ENCODE measurements around the gene WFDC10A. TPM values are rescaled to one million over a fixed set of nuclear protein-coding genes. Genes with fewer than 3 reads are reported as not detected.
A peak's percentile ranks its signal among the peaks of the same experiment; 100 is the strongest.
"Not testable (repeated sequence)": the region's sequence is repeated elsewhere in the genome, so short reads cannot be mapped to it uniquely, and the experiment has no call there.

The WFDC10A gene
- not detected in 2 replicates for total RNA-seq

DNA sequence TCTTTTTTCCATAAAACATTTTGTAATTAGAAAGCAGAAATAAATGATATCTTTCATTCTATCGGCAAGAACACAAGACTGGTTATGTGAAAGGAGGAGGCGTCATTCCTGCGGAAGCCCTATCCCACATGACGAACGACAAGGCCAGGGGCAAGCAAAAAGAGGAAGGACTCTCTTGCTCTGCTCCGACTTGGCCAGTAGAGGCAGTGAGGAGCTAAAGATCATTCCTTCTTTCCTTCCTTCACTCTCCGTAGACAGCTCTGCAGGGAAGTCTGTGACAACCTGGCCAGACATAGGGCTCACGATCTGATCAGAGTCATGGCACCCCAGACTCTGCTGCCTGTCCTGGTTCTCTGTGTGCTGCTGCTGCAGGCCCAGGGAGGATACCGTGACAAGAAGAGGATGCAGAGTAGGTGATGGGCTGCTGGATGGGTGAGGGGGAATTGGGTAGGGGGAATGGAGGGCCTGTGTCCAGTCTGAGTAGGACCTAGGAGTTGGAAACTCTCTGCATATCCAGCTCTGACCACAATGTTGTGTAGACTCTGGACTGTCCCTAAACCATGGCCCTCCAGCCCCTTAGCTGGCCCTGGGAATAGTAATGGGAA is at the start of gene WFDC10A:
WFDC10A (plus strand) TSS at position 244 of the 605 bp plus-strand sequence; CDS start at position 319, 75 bp downstream.
- DNase-seq (ENCODE audit: low read depth in 2 of 2) = peak in 1 of 2 donors; percentile 29

DNA sequence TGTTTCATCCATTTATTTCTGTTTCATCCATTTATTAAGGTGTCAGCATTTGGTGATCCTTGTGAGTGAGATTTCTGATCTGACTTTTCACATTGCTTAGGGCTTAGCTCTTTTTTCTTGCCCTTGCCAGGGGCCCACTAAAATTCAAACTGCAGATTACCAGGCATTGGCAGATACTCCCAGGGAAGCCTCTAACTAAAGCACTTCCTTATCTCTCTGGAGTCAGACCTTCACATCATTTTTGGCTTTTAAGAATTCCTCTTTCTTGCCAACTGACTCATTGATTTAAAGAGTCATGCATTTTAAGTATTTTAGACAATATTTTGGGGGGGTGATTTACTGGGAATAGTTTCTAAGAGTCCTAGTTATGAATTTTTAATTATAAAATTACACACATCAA is 47.8 kb upstream of the WFDC10A start:
- DNase-seq (ENCODE audit: low read depth in 2 of 2) = no peak

DNA sequence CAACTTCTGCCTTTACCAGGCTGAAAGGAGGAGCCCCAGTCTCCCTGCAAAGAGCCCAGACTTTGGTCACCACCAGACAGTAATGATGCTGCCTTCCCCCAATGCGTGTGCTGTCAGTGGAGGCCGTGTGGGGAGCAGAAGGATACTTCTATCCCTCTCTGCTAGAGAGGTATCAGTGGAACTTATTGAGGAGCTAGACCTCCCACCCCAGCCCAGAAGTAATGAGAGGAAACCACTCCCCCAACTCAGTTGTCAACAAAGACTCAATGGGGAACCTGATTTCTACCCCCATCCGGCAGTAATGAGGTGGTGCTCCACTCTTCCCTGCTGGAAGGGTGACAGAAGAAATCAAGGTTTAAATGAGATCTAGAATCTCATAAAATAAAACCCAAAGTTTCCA is 46.0 kb upstream of the WFDC10A start:
- DNase-seq (ENCODE audit: low read depth in 2 of 2) = no peak

DNA sequence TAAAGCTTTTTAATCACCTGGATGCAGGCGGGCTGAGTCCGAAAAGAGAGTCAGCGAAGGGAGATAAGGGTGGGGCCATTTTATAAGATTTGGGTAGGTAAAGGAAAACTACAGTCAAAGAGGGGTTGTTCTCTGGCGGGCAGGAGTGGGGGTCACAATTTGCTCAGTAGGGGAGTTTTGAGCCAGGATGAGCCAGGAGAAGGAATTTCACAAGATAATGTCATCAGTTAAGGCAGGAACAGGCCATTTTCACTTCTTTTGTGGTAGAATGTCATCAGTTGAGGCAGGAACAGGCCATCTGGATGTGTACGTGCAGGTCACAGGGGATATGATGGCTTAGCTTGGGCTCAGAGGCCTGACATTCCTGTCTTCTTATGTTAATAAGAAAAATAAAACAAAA is 45.2 kb upstream of the WFDC10A start:
- DNase-seq (ENCODE audit: low read depth in 2 of 2) = not testable (repeated sequence)

DNA sequence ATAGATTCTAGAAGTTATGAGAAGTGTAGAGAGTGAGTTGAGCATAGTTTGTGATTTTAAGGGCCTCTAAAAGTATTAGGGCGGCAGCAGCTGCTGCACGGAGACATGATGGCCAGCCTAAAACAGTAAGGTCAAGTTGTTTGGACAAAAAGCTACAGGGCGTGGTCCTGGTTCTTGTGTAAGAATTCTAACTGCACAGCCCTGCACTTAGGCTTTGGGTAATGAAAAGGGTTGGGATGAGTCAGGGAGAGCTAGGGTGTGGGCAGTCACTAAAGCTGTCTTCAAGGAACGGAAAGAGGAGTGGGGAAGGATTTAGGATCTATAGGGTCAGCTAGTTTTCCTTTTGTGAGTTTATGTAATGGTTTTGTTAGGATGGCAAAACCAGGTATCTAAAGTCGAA is 43.6 kb upstream of the WFDC10A start:
- not testable (repeated sequence) for DNase-seq (ENCODE audit: low read depth in 2 of 2)

DNA sequence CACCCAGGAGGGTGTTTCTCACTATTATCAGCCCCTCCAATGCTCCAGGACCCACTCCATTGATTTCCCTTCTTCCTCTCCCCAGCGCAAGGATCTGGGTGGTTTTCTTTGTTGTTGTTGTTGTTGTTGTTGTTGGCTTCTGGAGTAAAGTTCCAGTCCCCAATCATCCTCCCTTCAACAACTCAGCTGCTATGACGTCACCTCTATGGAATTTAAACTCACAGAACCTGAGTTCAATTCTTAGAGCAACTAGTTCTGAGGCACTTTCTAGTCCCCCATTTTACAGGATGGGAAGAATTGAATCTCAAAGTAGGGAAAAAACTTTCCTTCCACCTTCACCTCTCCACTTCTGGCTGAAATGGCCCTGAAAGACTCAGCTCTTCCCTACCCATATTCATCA is 40.7 kb upstream of the WFDC10A start:
- DNase-seq (ENCODE audit: low read depth in 2 of 2) = no peak

DNA sequence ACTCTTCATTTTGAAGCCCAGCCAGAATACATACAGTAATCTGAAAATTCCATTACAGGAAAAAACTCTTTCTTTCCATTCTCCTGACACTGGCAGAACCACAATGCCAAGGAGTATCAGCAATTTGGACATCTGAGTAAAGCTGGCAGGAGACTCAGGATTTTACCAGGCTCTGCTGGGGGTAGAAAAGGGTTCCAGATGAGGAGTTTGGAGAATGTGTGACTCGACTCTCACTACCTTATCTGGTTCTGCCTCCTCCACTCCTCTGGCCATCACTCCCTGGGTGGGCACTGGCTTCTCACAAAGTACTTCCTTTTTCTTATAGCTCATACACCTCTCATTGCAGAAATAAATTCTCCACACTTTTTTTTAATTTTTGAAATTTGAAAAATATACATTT is 39.8 kb upstream of the WFDC10A start:
- DNase-seq (ENCODE audit: low read depth in 2 of 2) = no peak

DNA sequence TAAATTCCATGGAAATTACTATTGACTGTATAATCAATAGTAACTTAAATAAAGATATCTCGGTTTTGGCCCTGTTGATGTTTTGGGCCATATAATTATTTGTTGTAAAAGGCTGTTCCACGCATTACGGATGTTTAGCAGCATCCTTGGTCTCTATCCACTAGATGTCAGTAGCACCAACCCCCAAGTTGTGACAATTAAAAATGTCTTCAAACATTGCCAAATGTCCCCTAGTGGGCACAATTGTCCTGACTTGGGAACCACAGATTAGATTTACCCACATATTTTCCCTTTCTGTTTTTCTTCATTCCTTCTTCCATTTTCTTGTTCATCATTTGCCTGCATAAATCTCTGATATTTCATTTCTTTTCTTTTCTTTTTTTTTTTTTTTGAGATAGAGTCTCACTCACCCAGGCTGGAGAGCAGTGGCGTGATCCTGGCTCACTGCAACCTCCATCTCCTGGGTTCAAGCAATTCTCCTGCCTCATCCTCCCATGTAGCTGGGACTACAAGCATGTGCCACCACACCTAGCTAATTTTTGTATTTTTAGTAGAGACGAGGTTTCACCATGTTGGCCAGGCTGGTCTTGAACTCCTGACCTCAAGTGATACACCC is 36.9 kb upstream of the WFDC10A start:
- peak; percentile 24 to 37 for DNase-seq (ENCODE audit: low read depth in 2 of 2)

DNA sequence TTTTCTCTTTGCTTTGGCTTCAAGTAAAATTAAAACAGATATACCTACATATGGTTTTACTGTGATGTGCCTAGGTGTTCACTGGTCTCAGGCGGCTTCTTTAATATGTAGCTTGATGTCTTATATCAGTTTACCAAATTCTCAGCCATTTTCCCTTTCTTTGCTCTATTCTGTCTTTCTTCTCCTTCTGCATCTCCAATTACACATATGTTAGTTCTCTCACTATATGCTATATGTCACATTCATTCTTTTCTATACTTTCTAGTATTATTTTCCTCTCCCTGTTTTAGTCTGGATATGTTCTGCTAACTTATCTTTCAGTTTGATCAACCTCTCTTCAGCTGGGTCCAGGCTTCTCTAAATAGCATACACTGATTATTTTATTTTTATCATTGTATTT is 36.0 kb upstream of the WFDC10A start:
- DNase-seq (ENCODE audit: low read depth in 2 of 2) = no peak

DNA sequence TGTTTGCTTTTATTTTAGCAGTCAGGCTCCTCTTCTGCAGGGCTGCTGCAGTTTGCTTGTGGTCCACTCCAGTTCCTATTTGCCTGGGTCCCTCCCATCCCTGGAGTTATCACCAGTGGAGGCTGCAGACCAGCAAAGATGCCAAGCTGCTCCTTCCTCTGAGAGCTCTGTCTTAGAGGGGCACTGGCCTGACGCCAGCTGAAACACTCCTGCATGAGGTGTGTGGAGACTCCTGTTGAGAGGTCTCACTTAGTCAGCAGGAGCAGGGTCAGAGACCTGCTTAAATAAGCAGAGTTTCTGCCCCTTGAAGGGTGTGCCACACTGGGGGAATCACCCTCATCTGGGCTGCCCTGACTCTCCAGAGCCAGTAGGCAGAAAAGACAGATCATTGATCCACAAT is 34.3 kb upstream of the WFDC10A start:
- DNase-seq (ENCODE audit: low read depth in 2 of 2) = no peak

DNA sequence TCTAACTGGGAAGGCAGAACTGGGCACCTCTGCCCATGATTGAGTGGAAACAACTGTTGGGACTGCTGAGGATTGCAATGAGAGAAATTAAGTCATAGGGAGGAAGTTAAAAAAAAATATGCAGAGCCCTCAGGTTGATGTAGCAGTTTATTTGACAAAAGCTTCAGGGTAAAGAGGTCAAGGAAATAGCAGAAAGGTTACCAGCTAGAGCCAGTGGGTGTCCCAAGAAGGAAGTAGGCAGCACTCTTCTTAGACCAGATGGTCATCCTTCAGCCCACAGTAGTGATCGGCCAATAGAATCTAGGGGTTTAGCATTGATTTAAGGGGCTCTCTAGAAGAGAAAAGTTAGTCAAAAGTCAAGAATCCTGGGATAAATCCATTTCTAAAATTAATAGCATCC is 21.7 kb upstream of the WFDC10A start:
- no peak for DNase-seq (ENCODE audit: low read depth in 2 of 2)

DNA sequence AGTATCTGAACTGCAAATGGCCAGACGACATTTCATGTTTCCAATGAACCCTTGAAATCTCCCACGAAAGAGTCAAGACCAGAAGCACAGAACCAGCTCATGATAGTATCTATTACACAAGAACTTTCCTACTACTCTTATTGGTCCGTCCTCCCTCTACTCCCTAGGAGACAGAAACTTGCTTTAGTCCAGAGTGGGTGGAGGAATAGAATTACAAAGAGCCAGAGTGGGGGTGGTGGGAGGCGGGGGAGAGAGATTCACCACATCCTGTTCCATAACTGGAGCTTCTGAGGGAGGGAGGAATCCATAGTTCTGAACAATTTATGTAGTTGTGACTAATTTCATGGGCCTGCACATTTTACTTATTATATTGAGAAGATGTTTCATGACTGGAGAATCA is 18.5 kb upstream of the WFDC10A start:
- no peak for DNase-seq (ENCODE audit: low read depth in 2 of 2)

DNA sequence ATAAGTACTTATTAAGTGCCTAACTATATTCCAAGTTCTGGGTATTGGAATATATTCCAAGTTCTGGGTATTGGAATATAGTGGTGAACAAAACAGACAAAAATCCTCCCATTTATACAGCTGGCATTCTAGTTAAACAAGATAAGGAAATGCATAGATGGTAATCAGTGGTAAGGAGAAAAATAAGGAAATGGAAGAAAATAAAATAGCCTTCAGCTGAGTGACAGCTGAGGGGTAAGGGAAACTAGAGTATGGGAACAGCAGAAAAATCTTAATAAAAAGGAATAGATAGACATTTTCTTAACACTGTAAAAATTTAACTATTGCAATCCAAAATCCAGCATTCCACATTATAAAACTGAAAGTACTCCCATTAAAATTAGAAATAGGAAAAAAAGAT is 17.2 kb upstream of the WFDC10A start:
- DNase-seq (ENCODE audit: low read depth in 2 of 2) = no peak

DNA sequence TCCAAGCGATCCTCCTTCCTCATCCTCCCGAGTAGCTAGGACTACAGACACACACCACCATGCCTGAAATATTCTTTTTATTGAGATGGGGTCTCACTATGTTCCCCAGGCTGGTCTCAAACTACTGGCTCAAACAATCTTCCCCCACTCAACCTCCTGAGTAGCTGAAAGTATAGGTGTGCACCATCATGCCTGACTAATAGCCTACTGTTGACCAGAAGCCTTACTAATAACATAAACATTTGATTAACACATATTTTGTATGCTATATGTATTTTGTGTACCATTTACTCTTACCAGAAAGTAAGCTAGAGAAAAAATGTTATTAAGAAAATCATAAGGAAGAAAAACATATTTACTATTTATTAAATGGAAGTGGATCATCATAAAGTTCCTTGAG is 11.9 kb upstream of the WFDC10A start:
- no peak for DNase-seq (ENCODE audit: low read depth in 2 of 2)

DNA sequence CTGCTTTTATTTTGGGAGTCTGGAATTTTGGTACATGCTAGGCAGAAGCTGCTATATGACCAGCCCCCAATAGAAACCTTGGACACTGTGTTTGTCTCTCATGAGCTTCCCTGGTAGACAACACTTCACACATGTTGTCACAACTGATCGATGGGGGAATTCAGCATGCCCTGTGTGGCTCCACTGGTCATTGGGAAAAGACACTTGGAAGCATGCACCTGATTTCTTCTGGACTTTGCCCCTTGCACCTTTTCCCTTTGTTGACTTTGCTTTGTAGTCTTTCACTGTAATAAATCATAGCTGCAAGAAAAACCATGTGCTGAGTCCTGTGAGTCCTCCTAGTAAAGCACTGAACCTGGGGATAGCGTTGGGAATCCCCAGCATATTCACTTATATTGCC is 7.9 kb upstream of the WFDC10A start:
- no peak for DNase-seq (ENCODE audit: low read depth in 2 of 2)

DNA sequence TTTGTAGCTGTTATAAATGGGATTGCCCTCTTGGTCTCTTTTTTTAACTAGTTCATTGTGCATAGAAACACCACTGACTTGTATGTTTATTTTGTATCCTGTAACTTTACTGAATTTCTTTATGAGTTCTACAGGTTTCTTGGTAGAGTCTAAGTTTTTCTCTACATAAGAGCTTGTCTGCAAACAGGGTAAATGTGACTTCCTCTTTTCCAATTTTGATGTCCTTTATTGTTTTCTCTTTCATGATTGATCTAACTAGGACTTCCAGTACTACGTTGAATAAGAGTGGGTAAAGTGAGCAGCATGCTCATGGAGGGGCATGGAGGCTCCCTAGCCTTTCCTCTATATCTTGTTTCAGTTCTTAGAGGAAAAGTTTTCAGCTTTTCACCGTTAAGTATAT is 3.0 kb upstream of the WFDC10A start:
- DNase-seq (ENCODE audit: low read depth in 2 of 2) = no peak

DNA sequence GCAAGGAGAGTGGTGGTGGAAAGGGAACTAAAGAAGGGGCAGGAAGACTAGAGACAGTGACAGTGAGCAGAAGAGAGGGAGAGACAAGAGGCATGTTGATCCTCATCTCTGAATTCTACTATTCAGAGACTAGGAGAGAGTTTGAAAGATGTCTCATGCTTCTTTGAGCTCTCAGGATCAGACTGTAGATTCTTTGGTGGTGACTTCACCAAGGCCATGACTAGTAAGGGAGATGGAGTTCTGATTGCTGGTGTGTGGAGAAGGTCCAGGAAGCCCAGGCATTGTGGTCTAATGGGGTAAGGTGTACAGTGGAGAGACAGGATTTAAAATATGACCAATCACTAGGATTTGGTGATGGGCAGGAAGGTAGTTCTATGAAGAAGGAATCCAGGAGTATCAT is 832 bp downstream of the WFDC10A start:
- DNase-seq (ENCODE audit: low read depth in 2 of 2) = no peak

DNA sequence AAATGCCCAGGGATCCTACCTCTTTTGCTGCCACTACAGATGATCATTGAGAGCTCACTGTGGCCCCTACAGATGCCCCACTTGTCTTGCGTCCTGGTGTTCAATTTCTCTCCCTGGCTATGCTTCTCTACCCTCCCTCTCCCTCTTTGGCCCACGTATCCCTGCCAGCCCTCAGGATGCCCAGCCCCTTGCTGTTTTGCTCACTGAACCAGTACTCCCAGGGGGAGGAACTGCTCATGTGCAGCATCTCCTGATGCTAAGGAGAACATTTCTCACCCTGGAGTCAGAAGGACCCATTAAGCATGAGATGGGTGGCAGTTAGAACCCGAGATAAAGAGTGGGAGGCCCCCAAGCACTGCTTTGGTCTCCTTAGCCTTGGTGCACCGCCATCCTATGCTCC is 1.6 kb downstream of the WFDC10A start, which contains the start of gene WFDC9:
WFDC9 (minus strand) TSS at position 101 of the 400 bp plus-strand sequence. CDS start 21,103 bp downstream, outside the sequence.
- no peak for DNase-seq (ENCODE audit: low read depth in 2 of 2)

DNA sequence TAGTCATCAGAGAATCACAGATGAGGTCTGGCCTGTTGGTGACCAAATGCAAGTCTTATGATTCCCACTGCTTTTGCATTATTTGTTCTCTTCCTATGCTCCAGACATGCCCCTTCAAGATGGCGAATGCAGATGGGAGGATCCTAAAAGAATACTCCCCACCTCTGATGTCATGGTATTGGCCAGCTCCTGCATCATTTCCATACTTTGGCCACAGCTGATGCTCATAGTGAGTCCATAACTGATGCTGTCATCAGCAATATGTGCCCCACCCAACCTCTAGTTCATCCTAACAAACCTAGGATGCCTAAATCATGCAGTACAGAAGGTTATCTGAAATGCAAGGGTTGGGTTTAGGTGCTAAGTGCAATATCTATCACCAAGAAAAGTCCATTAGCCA is 7.0 kb downstream of the WFDC10A start:
- no peak for DNase-seq (ENCODE audit: low read depth in 2 of 2)

DNA sequence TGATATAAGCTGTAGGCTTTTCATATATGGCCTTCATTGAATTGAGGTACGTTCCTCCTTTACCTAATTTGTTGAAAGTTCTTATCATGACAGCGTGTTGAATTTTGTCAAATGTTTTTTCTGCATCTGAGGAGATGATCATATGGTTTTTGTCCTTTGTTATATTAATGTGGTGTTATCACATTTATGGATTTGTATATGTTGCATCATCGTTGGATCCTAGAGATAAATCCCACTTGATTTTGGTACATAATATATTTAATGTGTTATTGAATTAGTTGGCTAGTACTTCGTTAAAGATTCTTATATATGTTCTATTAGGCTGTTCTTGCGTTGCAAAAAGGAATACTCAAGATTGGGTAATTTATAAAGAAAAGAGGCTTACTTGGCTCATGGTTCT is 10.1 kb downstream of the WFDC10A start:
- no peak for DNase-seq (ENCODE audit: low read depth in 2 of 2)

DNA sequence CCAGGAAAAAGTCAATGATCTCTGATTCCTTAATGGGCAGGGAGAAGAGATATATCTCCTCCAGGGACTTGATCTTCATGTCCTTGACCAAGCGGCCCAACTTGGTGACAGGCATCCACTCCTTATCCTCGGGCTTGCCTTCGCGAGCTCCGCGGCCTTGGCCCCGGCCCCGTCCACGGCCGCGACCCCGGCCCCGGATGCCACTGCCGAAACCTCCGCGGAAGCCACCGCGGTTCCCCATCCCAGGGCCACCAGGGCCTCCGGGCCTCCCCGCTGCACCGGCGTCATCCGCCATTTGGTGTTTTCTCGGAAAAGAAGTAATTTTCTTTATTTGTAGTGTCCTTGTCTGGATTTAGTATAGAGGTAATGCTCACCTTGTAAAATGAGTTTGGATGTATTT is 11.5 kb downstream of the WFDC10A start:
- not testable (repeated sequence) for DNase-seq (ENCODE audit: low read depth in 2 of 2)

DNA sequence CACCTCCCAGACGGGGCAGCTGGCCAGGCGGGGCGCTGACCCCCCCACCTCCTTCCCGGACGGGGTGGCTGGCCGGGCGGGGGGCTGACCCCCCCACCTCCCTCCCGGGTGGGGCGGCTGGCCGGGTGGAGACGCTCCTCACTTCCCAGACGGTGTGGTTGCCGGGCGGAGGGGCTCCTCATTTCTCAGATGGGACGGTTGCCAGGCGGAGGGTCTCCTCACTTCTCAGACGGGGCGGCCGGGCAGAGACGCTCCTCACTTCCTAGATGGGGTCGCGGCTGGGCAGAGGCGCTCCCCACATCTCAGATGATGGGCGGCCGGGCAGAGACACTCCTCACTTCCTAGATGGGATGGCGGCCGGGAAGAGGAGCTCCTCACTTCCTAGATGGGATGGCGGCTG is 16.3 kb downstream of the WFDC10A start:
- not testable (repeated sequence) for DNase-seq (ENCODE audit: low read depth in 2 of 2)

DNA sequence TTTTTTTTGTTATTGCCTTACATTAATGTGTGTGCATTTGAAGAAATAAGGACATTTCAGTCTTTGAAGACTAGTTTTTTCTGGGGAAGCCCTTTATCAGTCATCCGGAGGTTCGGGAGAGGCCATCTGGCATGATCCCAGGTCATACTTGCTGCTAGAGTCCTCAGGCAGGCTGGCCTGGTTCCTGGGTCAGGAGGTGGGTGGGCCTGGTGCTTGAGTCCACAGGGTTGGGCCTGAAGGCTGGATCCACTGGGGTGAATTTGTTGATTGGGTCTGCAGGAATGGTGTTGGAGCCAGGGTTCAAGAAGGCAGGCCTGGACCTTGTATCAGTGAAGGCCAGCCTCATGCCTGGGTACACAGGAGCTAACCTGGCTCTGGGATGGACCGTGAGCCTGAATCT is 17.3 kb downstream of the WFDC10A start:
- DNase-seq (ENCODE audit: low read depth in 2 of 2) = no peak

Measured in dermis microvascular lymphatic vessel endothelial cell (primary cell).